ENCODE data around the gene RPL27.
"Not testable (repeated sequence)": the region's sequence is repeated elsewhere in the genome, so short reads cannot be mapped to it uniquely, and the experiment has no call there.

RPL27 gene

GRCh38 chr17:42997390-42997983 lies 732 bp upstream of the RPL27 start:
- DNase-seq = no peak

- DNase-seq = no peak
These were observed 845 bp downstream of the RPL27 start for GRCh38 chr17:42999003-42999525.

DNA sequence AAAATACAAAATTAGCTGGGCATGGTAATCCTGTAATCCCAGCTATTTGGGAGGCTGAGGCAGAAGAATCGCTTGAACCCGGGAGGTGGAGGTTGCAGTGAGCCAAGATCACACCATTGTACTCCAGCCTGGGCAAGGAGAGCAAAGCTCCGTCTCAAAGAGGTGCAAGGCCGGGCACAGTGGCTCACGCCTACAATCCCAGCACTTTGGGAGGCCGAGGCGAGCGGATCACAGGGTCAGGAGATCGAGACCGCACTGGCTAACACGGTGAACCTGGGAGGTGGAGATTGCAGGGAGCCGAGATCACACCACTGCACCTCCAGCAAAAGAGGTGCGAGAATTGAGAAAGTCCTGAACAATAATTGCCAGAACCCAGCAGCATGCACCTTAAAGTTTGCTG lies 2.7 kb downstream of the RPL27 start:
- DNase-seq = not testable (repeated sequence)

DNA sequence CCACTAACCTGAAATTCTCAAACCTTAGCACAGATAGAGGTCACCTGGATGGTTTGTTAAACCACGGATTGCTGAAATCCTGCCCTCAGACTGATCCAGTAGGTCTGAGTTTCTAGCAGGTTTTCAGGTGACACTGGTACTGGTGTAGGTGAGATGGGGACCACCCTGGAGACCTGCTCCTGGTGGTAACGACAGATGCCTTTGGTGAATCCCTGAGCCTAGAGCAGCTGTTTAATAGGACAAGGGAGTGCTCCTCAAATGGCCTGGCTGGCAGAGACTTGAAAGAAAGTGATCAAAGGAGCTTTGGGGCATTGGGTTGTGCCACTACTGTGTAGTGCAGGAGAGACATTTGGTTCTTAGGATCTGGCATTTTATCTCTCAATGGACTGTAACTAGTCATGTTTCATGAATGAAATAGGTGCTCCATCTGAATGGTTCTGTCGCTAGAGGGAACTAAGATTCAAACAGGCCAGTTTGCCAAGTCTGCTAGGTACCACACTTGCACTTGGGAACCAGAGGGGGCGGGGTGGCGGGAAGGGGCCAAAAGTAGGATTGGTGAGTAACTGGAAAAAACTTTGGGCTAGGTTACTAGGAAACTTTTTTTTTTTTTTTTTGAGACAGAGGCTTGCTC lies 5.4 kb downstream of the RPL27 start:
- no peak for DNase-seq

GRCh38 chr17:43006639-43007551 lies 8.7 kb downstream of the RPL27 start, which contains the start of gene IFI35:
Gene IFI35 (plus strand): TSS chr17:43006784. CDS start chr17:43006948, 164 bp downstream.
- no peak for DNase-seq

- no peak for DNase-seq
These were observed 12.6 kb downstream of the RPL27 start for GRCh38 chr17:43010667-43011308.

DNA sequence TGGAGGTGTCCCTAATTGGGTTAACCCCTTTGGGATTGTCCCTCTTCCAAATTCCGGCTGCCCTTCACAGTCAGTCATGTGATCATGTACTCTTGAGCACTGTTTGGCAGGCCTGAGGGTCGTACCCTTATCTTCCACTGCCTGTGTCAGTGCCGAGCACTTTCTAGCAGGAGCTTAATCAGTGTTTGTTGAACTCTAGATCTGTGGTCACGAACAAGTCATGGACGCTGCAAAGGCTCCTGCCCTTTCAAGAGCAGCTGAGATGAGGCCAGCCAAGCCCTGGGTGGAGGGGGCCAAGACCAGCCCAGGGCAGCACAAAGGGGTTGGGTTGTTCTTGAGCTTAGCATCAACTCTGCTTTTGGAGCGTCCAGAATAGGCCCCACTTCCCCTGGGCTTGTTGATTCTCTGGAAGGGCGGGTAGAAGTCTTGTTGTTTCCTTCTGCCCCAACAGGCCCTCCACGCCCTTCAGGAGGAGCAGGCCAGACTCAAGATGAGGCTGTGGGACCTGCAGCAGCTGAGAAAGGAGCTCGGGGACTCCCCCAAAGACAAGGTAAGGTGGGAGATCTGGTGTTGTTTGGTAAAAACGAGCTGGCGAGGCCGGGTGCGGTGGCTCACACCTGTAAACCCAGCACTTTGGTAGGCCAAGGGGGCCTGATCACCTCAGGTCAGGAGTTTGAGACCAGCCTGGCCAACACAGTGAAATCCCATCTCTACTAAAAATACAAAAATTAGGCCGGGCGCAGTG lies 13.7 kb downstream of the RPL27 start:
- no peak for DNase-seq

- no peak for DNase-seq
These were observed 15.1 kb downstream of the RPL27 start for GRCh38 chr17:43013296-43013695.

DNA sequence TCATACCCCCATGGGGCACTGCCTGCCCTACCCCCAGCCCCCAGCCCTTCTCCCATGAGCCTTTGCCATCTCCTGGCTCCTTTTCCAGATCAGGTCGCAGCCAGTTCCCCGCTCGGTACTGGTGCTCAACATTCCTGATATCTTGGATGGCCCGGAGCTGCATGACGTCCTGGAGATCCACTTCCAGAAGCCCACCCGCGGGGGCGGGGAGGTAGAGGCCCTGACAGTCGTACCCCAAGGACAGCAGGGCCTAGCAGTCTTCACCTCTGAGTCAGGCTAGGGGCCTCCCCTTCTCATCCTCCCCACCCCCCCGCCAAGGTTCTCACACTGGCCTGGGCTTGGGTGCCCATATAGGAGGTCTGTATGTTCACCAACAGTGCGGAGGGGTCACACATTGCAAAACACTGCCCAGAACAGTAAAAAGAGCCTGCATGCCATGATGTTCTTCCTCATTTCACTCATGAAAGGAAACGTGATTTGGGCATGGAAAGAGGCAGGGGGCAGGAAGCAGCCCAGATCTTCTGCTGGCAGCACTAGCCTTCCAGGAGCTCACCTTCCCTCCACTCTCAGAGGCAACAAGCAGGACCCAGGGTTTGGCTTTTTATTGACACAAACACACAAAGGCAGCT lies 15.9 kb downstream of the RPL27 start:
- no peak for DNase-seq

GRCh38 chr17:43014649-43015542 lies 16.7 kb downstream of the RPL27 start:
- DNase-seq = no peak

GRCh38 chr17:43015579-43015978 lies 17.4 kb downstream of the RPL27 start:
- DNase-seq = no peak

DNA sequence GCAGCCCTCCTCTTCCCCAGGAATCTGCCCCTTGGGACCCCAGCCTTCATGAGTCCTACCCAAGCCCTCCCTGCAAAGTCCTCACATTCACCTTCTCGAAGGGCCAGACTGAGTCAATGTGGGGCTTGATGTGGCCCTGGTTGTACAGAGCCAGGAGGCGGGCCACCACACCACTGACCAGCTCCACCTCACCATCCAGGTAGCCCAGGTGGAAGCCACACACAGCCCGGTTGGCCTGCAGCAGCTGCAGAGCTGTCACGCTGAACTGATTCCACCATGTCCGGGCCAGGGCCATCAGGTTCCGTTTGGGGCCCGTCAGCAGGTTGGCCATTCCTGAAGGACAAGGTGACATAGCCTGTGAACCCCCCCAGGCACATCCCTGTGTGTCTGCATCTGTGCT lies 18.0 kb downstream of the RPL27 start:
- DNase-seq = no peak

GRCh38 chr17:43018008-43018853 lies 20.0 kb downstream of the RPL27 start:
- no peak for DNase-seq

DNA sequence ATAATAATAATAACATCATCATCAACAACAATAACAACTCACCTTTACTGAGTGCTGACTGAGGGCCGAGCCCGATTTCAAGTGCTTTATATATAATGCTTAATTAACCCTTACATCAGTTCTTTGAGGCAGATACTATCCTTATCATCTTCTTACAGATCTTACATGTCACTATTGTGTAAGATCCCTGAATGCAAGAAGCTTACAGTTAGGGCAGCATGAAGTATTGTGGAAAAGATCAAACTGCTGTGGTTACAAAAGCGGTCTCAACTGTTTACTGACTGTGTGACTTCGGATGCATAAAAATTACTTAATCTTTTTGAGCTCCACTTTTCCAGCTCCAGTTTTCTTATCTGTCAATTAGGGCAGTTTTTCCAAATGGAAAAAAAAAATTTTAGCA lies 20.7 kb downstream of the RPL27 start:
- DNase-seq = no peak

DNA sequence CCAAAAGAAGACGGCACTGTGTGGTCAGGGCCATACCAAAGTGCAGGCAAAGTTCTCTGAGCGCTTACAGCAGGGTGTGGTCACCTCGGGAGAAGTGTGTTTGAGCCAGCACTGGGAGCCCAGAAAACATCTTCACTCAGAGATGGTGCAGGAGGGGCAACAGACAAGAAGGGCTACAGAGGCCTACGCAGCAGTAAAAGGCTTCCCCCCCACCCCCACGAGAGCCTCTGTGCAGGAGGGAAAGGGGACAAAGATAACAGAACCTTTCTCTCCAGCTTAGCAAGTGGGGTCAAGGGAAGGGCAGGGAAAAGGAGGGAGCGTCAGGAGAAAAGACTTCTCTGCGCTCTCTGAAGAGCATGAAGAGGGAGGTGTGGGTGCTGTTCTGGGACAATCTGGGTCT lies 21.2 kb downstream of the RPL27 start:
- no peak for DNase-seq

GRCh38 chr17:43020030-43020621 lies 21.9 kb downstream of the RPL27 start:
- no peak for DNase-seq

DNA sequence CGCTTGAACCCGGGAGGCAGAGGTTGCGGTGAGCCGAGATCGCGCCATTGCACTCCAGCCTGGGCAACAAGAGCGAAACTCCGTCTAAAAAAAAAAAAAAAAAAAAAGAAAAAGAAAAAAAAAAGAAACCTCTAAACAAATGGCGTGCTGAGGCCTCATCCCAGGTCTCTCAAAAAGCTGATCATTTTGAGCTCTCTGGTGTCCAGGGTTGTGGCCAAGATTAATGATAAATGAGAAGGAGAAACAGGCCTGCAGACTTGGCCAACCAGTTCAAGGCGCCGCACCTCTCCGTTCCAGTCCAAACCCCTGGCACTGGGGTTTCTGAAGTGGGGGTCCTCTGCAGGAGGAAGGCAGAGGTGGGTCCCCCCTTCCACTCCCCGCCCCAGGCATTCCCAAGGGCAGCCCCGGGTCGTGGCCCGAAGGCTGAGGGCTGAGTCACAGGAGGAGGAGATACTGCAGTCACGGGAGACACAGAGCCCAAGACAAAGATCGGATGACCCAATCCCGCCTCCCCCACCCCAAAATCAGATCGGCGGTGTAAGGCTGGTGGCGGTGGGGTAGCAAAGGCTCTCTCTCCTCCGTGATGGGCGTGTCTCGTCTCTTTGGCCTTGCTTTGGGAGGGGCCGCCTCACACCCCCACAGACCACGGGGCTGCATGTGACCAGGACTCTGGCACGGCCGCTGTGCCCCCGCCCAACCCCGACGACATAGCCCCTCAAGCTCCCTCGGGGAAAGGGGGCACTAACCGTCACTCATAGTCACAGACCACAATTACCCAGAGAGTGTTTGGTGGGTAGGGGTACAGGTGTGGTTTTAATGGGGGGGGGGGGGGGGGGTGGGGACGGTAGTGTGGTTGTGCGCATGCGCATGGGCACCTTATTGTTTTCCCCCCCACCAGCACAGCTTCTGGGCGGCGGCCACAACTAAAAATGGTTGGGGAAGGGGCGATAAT lies 22.8 kb downstream of the RPL27 start:
- DNase-seq = peak; percentile 53
